Gastrocnemius medialis (tissue), 4 donors: ENCODE measurements around the gene WDR54. TPM values are rescaled to one million over a fixed set of nuclear protein-coding genes. Genes with fewer than 3 reads are reported as not detected.

Experiments used
- ATAC-seq, 2 donors: fragments of 150-250 bp; one replicate each; pipeline ENCODE4 v1.9.1; 2016
- DNase-seq, 2 donors: peaks; one replicate each; pipeline ENCODE4 v3.0.0-alpha.2; 2019
- H3K27ac ChIP-seq, 4 donors: fragments of 200-600 bp; sonication (generic); 1 replicate in 1 of 4; 2 replicates in 3 of 4; pipeline ENCODE4 v1.5.1; 2016 to 2018; ENCODE audit warnings: mild to moderate bottlenecking in 2 of 4, moderate library complexity in 1 of 4
- H3K27me3 ChIP-seq, 3 donors: fragments of 200-600 bp; sonication (generic) in 2 of 3; 1 replicate in 1 of 3; 2 replicates in 2 of 3; pipeline versions ENCODE4 v1.5.1 to v1.6.0; 2016 to 2019; ENCODE audit warnings: mild to moderate bottlenecking in 1 of 3, moderate library complexity in 1 of 3
- H3K36me3 ChIP-seq, 2 donors: fragments of 200-600 bp; sonication (generic) in 1 of 2; one replicate each; pipeline ENCODE4 v1.5.1; 2017 to 2018
- H3K4me1 ChIP-seq, 2 donors: fragments of 200-600 bp; sonication (generic) in 1 of 2; one replicate each; pipeline ENCODE4 v1.5.1; 2016 to 2017; ENCODE audit warnings: mild to moderate bottlenecking in 2 of 2
- H3K4me3 ChIP-seq, 4 donors: fragments of 200-600 bp; sonication (generic) in 3 of 4; 1 replicate in 1 of 4; 2 replicates in 3 of 4; pipeline ENCODE4 v1.5.1; 2016 to 2019; ENCODE audit warnings: mild to moderate bottlenecking in 2 of 4
- H3K9me3 ChIP-seq, 3 donors: fragments of 200-600 bp; sonication (generic) in 2 of 3; 1 replicate in 1 of 3; 2 replicates in 2 of 3; pipeline ENCODE4 v1.5.1; 2016 to 2019
- CTCF ChIP-seq, 5 experiments: fragments of 450-650 bp in 3 of 5; fragments of 200-600 bp in 2 of 5; sonication (generic) in 2 of 5; IDR thresholded peaks in 4 of 5; conservative IDR thresholded peaks in 1 of 5; 1 replicate in 4 of 5; 2 replicates in 1 of 5; pipeline ENCODE4 v1.5.1; 2016 to 2019; ENCODE audit warnings: antibody characterized with exemption in 5 of 5, mild to moderate bottlenecking in 3 of 5, moderate library complexity in 3 of 5
- POLR2A ChIP-seq, 2 donors: fragments of 450-650 bp; IDR thresholded peaks; one replicate each; pipeline ENCODE4 v1.6.1; 2017; ENCODE audit warnings: antibody characterized with exemption in 2 of 2, mild to moderate bottlenecking in 2 of 2, moderate library complexity in 2 of 2
- in situ Hi-C, 4 donors: fragments of 200-750 bp; cut with MboI; loops; one replicate each; pipeline versions ENCODE4 v1.15.0 to v1.8.0; 2017; ENCODE audit warnings: low sequenced_read_pairs in 4 of 4
- intact Hi-C: fragments of 100-400 bp; cut with DNase I; formaldehyde crosslinking; loops from one replicate; pipeline ENCODE4 v1.15.1; 2023; ENCODE audit warnings: low total_unique reads
- total RNA-seq, 4 donors: library from RNA; depleted of rRNA; stranded (reverse); fragments of >200 nt; gene quantifications; one replicate each; pipeline versions ENCODE4 v1.1.0 to v1.2.3, GENCODE V29; 2016

Gene WDR54
- total RNA-seq, 4 donors from 2014 or later = 0.51 to 2.1 (median 1.4) TPM

GRCh38 chr2:74415762-74416395 is 5.7 kb upstream of the WDR54 start:
- no peak for ATAC-seq
- Histone ChIP-seq H3K27ac (peak overlapping the region in 1 of 4 donors; percentile 33), H3K9me3 (no peaks in the 10 kb centered on the region), H3K36me3 (no peaks in the 10 kb centered on the region), H3K4me1 (peaks cover 4 to 14% of the 10 kb centered on the region in 2 donors), H3K27me3 (peaks cover 13 to 30% (median 22%) of the 10 kb centered on the region in 3 donors), H3K4me3 (peak overlapping the region; percentile 40 to 70 (median 58))
- intact Hi-C loops (no loop called here), in situ Hi-C loops (no loop called here)
- DNase-seq = no peak
- TF ChIP-seq CTCF (IDR thresholded peaks at IDR 0.05 in 4 of 5, conservative IDR thresholded peaks at IDR 0.05 in 1 of 5) (no peak), POLR2A (IDR thresholded peaks at IDR 0.05) (no peak)

GRCh38 chr2:74416778-74417177 is 4.8 kb upstream of the WDR54 start:
- DNase-seq = no peak
- no peak for ATAC-seq
- intact Hi-C loops = no loop called here

GRCh38 chr2:74417197-74417596 is 4.3 kb upstream of the WDR54 start:
- Histone ChIP-seq H3K36me3 (no peaks in the 10 kb centered on the region), H3K9me3 (no peaks in the 10 kb centered on the region), H3K27me3 (peaks cover 24 to 41% (median 33%) of the 10 kb centered on the region in 3 donors), H3K4me1 (peaks cover 9 to 22% of the 10 kb centered on the region in 2 donors), H3K4me3 (no peak overlapping the region), H3K27ac (no peak overlapping the region)
- ATAC-seq (no peak), DNase-seq (no peak)
- intact Hi-C loops = no loop called here
- in situ Hi-C loops = no loop called here
- no peak for TF ChIP-seq POLR2A (IDR thresholded peaks at IDR 0.05)
- no peak for TF ChIP-seq CTCF (IDR thresholded peaks at IDR 0.05 in 4 of 5, conservative IDR thresholded peaks at IDR 0.05 in 1 of 5)

More at GRCh38 chr2:74416778-74417177, 4.8 kb upstream of the WDR54 start:
- peaks cover 20 to 37% (median 29%) of the 10 kb centered on the region in 3 donors for H3K27me3 ChIP-seq
- H3K4me1 ChIP-seq = peaks cover 5 to 18% of the 10 kb centered on the region in 2 donors
- no peaks in the 10 kb centered on the region for H3K36me3 ChIP-seq
- H3K4me3 ChIP-seq = no peak overlapping the region
- no peaks in the 10 kb centered on the region for H3K9me3 ChIP-seq
- in situ Hi-C loops = no loop called here
- no peak for TF ChIP-seq POLR2A (IDR thresholded peaks at IDR 0.05)
- no peak for TF ChIP-seq CTCF (IDR thresholded peaks at IDR 0.05 in 4 of 5, conservative IDR thresholded peaks at IDR 0.05 in 1 of 5)
- no peak overlapping the region for H3K27ac ChIP-seq

- DNase-seq (no peak), ATAC-seq (no peak)
- in situ Hi-C loops (no loop called here), intact Hi-C loops (no loop called here)
- Histone ChIP-seq H3K36me3 (no peaks in the 10 kb centered on the region), H3K4me3 (no peak overlapping the region), H3K9me3 (no peaks in the 10 kb centered on the region), H3K4me1 (peaks cover 9 to 23% of the 10 kb centered on the region in 2 donors), H3K27ac (no peak overlapping the region), H3K27me3 (peaks cover 28 to 46% (median 36%) of the 10 kb centered on the region in 3 donors)
- no peak for TF ChIP-seq CTCF (IDR thresholded peaks at IDR 0.05 in 4 of 5, conservative IDR thresholded peaks at IDR 0.05 in 1 of 5)
- no peak for TF ChIP-seq POLR2A (IDR thresholded peaks at IDR 0.05)
These were observed 3.8 kb upstream of the WDR54 start for GRCh38 chr2:74417763-74418162.
